Right lobe of liver (tissue), 4 donors: ENCODE data around the gene BAZ1B.

Experiments
- POLR2A ChIP-seq: fragments of 450-650 bp; IDR thresholded peaks from one replicate; pipeline ENCODE4 v1.6.1; 2017; ENCODE audit warnings: antibody characterized with exemption, mild to moderate bottlenecking
- TF ChIP-seq, protein P1 (sequence below), 4 donors: fragments of 200-600 bp in 3 of 4; fragments of 450-650 bp in 1 of 4; IDR thresholded peaks; one replicate each; pipeline versions ENCODE4 v1.5.1 to v1.8.0; 2016 to 2022; ENCODE audit warnings: antibody characterized with exemption in 4 of 4, mild to moderate bottlenecking in 2 of 4
- donor health status: DM: no; HTN: no; CAD: no.
- donor health status: DM: no; HTN: no; CAD: no.
- donor health status: DM: no; HTN: yes; CAD: no.

DNA sequence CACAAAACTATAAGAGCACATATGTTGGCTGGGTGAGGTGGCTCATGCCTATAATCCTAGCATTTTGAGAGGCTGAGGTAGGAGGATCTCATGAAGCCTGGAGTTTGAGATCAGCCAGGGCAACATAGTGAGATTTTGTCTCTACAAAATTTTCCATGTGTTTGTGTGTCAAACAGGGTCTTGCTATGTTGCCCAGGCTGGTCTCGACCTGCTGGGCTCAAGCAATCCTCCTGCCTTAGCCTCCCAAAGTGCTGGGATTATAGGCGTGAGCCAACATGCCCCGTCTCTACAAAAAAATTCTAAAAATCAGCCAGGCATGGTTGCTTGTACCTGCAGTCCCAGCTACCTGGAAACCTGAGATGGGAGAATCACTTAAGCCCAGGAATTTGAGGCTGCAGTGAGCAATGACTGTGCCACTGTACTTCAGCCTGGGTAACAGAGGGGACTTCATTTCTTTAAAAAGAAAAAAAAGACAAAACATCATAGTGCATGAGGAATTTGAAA lies 60.3 kb downstream of the BAZ1B start:
- TF ChIP-seq, protein P1, sequence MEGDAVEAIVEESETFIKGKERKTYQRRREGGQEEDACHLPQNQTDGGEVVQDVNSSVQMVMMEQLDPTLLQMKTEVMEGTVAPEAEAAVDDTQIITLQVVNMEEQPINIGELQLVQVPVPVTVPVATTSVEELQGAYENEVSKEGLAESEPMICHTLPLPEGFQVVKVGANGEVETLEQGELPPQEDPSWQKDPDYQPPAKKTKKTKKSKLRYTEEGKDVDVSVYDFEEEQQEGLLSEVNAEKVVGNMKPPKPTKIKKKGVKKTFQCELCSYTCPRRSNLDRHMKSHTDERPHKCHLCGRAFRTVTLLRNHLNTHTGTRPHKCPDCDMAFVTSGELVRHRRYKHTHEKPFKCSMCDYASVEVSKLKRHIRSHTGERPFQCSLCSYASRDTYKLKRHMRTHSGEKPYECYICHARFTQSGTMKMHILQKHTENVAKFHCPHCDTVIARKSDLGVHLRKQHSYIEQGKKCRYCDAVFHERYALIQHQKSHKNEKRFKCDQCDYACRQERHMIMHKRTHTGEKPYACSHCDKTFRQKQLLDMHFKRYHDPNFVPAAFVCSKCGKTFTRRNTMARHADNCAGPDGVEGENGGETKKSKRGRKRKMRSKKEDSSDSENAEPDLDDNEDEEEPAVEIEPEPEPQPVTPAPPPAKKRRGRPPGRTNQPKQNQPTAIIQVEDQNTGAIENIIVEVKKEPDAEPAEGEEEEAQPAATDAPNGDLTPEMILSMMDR (IDR thresholded peaks at IDR 0.05), result no peak
- TF ChIP-seq POLR2A, result no peak
